H9 (cell line): Measurements from ENCODE around the gene C4orf36. TPM values are rescaled to one million over a fixed set of nuclear protein-coding genes. Genes with fewer than 3 reads are reported as not detected.
A peak's percentile ranks its signal among the peaks of the same experiment; 100 is the strongest.

Experiments
- DNase-seq: peaks from one replicate; pipeline ENCODE4 v3.0.0-alpha.2; 2017
- H2AFZ ChIP-seq: one replicate; pipeline ENCODE4 v1.6.1; 2013; ENCODE audit warnings: mild to moderate bottlenecking, low read length, control low read depth, moderate library complexity
- H2AK5ac ChIP-seq: 2 replicates; pipeline ENCODE4 v1.6.1; 2013; ENCODE audit warnings: low read length, control low read depth, mixed read lengths; ENCODE audit not compliant: insufficient read length
- H2BK120ac ChIP-seq: one replicate; pipeline ENCODE4 v1.6.1; 2013; ENCODE audit warnings: low read depth, mild to moderate bottlenecking, low read length, control low read depth, inconsistent platforms; ENCODE audit not compliant: poor library complexity, severe bottlenecking
- H2BK12ac ChIP-seq: 2 replicates; pipeline ENCODE4 v1.6.1; 2013; ENCODE audit warnings: low read length, control low read depth, mixed read lengths, low read depth; ENCODE audit not compliant: insufficient read length
- H2BK15ac ChIP-seq: 2 replicates; pipeline ENCODE4 v1.6.1; 2013; ENCODE audit warnings: low read depth, low read length, control low read depth
- H2BK20ac ChIP-seq: one replicate; pipeline ENCODE4 v1.6.1; 2013; ENCODE audit warnings: low read depth, mild to moderate bottlenecking, low read length, control low read depth, inconsistent platforms; ENCODE audit not compliant: poor library complexity, severe bottlenecking
- H2BK5ac ChIP-seq: 2 replicates; pipeline ENCODE4 v1.6.1; 2013; ENCODE audit warnings: low read length, control low read depth, mixed read lengths; ENCODE audit not compliant: insufficient read length
- H3K14ac ChIP-seq: 2 replicates; pipeline ENCODE4 v1.6.1; 2013; ENCODE audit warnings: low read length, control low read depth; ENCODE audit not compliant: insufficient read depth
- H3K18ac ChIP-seq: 2 replicates; pipeline ENCODE4 v1.6.1; 2013; ENCODE audit warnings: low read depth, mild to moderate bottlenecking, mixed read lengths, low read length, control low read depth; ENCODE audit not compliant: insufficient read length
- H3K23ac ChIP-seq: 2 replicates; pipeline ENCODE4 v1.6.1; 2013; ENCODE audit warnings: low read length, control low read depth, mixed read lengths, low read depth; ENCODE audit not compliant: insufficient read length
- H3K23me2 ChIP-seq: 2 replicates; pipeline ENCODE4 v1.6.1; 2013; ENCODE audit warnings: low read depth, mild to moderate bottlenecking, mixed read lengths, low read length, control low read depth; ENCODE audit not compliant: insufficient read length, poor library complexity, severe bottlenecking
- H3K27ac ChIP-seq: 2 replicates; pipeline ENCODE4 v1.5.1; 2013; ENCODE audit warnings: low read length, control low read depth, mixed read lengths, low read depth; ENCODE audit not compliant: insufficient read length
- H3K27me3 ChIP-seq: 2 replicates; pipeline ENCODE4 v1.6.1; 2013; ENCODE audit warnings: low read length, control low read depth, inconsistent platforms; ENCODE audit not compliant: insufficient read depth
- H3K4ac ChIP-seq: 2 replicates; pipeline ENCODE4 v1.6.1; 2013; ENCODE audit warnings: low read depth, mild to moderate bottlenecking, control low read depth, inconsistent platforms, low read length, moderate library complexity
- H3K4me1 ChIP-seq: 2 replicates; pipeline ENCODE4 v1.6.1; 2013; ENCODE audit warnings: low read length, control low read depth, inconsistent platforms; ENCODE audit not compliant: insufficient read depth
- H3K4me2 ChIP-seq: 2 replicates; pipeline ENCODE4 v1.6.1; 2013; ENCODE audit warnings: low read length, control low read depth, mixed read lengths; ENCODE audit not compliant: insufficient read length, insufficient read depth
- H3K56ac ChIP-seq: 2 replicates; pipeline ENCODE4 v1.6.1; 2013; ENCODE audit warnings: low read depth, mild to moderate bottlenecking, mixed read lengths, low read length, control low read depth; ENCODE audit not compliant: insufficient read length
- H3K79me1 ChIP-seq: 2 replicates; pipeline ENCODE4 v1.6.1; 2013; ENCODE audit warnings: low read depth, mild to moderate bottlenecking, moderate library complexity, low read length, control low read depth, inconsistent platforms; ENCODE audit not compliant: insufficient read depth, poor library complexity, severe bottlenecking
- H3K79me2 ChIP-seq: 2 replicates; pipeline ENCODE4 v1.6.1; 2013; ENCODE audit warnings: low read length, control low read depth, inconsistent platforms; ENCODE audit not compliant: insufficient read depth
- H3K9ac ChIP-seq: 2 replicates; pipeline ENCODE4 v1.6.1; 2013; ENCODE audit warnings: low read length, control low read depth, mixed read lengths; ENCODE audit not compliant: insufficient read length; ENCODE audit errors: extremely low read depth
- H3K9me3 ChIP-seq: one replicate; pipeline ENCODE4 v1.6.1; 2013; ENCODE audit warnings: low read depth, low read length, inconsistent platforms; ENCODE audit not compliant: control insufficient read depth
- H3T11ph ChIP-seq: one replicate; pipeline ENCODE4 v1.6.1; 2013; ENCODE audit warnings: mild to moderate bottlenecking, low read length, control low read depth, inconsistent platforms
- H4K20me1 ChIP-seq: one replicate; pipeline ENCODE4 v1.6.1; 2013; ENCODE audit not compliant: control insufficient read depth, insufficient read length, insufficient read depth
- H4K5ac ChIP-seq: 2 replicates; pipeline ENCODE4 v1.6.1; 2013; ENCODE audit warnings: low read depth, mild to moderate bottlenecking, mixed read lengths, low read length, control low read depth; ENCODE audit not compliant: insufficient read length
- H4K8ac ChIP-seq: replicated peaks from 2 replicates; pipeline ENCODE4 v1.6.1; 2013; ENCODE audit warnings: low read length, control low read depth, mixed read lengths, low read depth; ENCODE audit not compliant: insufficient read length
- H4K91ac ChIP-seq: 2 replicates; pipeline ENCODE4 v1.6.1; 2013; ENCODE audit warnings: low read depth, mild to moderate bottlenecking, moderate library complexity, mixed read lengths, low read length, control low read depth; ENCODE audit not compliant: insufficient read length
- H3K27ac Mint-ChIP-seq, 3 experiments: 2 replicates in 2 of 3; 3 replicates in 1 of 3; pipeline ENCODE4 v1.8.0; 2020 to 2021; ENCODE audit warnings: mixed read lengths in 3 of 3, mild to moderate bottlenecking in 1 of 3, moderate library complexity in 1 of 3
- H3K27me3 Mint-ChIP-seq: 2 replicates; pipeline ENCODE4 v1.8.0; 2021; ENCODE audit warnings: low read depth, mild to moderate bottlenecking, moderate library complexity, mixed read lengths
- H3K36me3 Mint-ChIP-seq, 3 experiments: 2 replicates in 2 of 3; 3 replicates in 1 of 3; pipeline ENCODE4 v1.8.0; 2020 to 2021; ENCODE audit warnings: low read depth in 3 of 3, mixed read lengths in 3 of 3; ENCODE audit not compliant: insufficient read depth in 1 of 3
- H3K4me1 Mint-ChIP-seq, 2 experiments: 2 replicates each; pipeline ENCODE4 v1.8.0; 2020; ENCODE audit warnings: mixed read lengths in 2 of 2
- H3K4me3 Mint-ChIP-seq, 2 experiments: 2 replicates in 1 of 2; 3 replicates in 1 of 2; pipeline ENCODE4 v1.8.0; 2020 to 2021; ENCODE audit warnings: mild to moderate bottlenecking in 2 of 2, mixed read lengths in 2 of 2, moderate library complexity in 1 of 2
- H3K9me3 Mint-ChIP-seq, 2 experiments: 2 replicates in 1 of 2; 3 replicates in 1 of 2; pipeline ENCODE4 v1.8.0; 2020; ENCODE audit warnings: mild to moderate bottlenecking in 2 of 2, mixed read lengths in 2 of 2, moderate library complexity in 1 of 2
- CTCF ChIP-seq: fragments of 200-600 bp; sonication (generic); conservative IDR thresholded peaks from 3 replicates; pipeline ENCODE4 v1.8.0; 2021; ENCODE audit warnings: antibody characterized with exemption, mild to moderate bottlenecking
- WGBS: extraction: QIAGEN DNeasy Blood & Tissue Kit; methylation state at CpG from one replicate; pipeline ENCODE4 v1.1.7; 2013; ENCODE audit warnings: missing lambda C conversion rate, low lambda C conversion rate, mixed read lengths; ENCODE audit not compliant: insufficient read length; ENCODE audit errors: extremely low coverage; 5-methylcytosine and 5-hydroxymethylcytosine counted together
- total RNA-seq: library from RNA; stranded (reverse); gene quantifications from 2 replicates; pipeline ENCODE4 v1.2.1, GENCODE V29; 2021

C4orf36 gene
- total RNA-seq, 1 experiment from 2014 or later: 2.2 TPM

GRCh38 chr4:86935566-86935852 is 43.3 kb upstream of the C4orf36 start:
- peak overlapping the region; percentile 93 to 98 for H3K4me3 Mint-ChIP-seq
- TF ChIP-seq CTCF: no peak
- H3K56ac ChIP-seq: no peak overlapping the region
- peaks cover 3% of the 10 kb centered on the region; the same call in 1 of the 2 replicates for H3K4me1 ChIP-seq
- no peak overlapping the region for H3T11ph ChIP-seq
- H2BK5ac ChIP-seq: no peak overlapping the region
- no peak overlapping the region for H2BK20ac ChIP-seq
- H3K9me3 Mint-ChIP-seq: no peaks in the 10 kb centered on the region
- H3K36me3 Mint-ChIP-seq: peaks cover 0 to 4% (median 0%) of the 10 kb centered on the region in 3 experiments; a peak in 3 of 7 replicates
- H3K27me3 ChIP-seq: no peaks in the 10 kb centered on the region
- H2AK5ac ChIP-seq: no peak overlapping the region
- peaks cover 15% of the 10 kb centered on the region for H3K23me2 ChIP-seq
- peaks cover 36 to 41% of the 10 kb centered on the region in 2 experiments for H3K4me1 Mint-ChIP-seq
- H4K20me1 ChIP-seq: peaks cover 3% of the 10 kb centered on the region
- H3K4me2 ChIP-seq: peak overlapping the region; percentile 93
- peak overlapping the region; percentile 50 for H3K27ac ChIP-seq
- H3K18ac ChIP-seq: peak overlapping the region; percentile 4
- H4K8ac ChIP-seq: no peak overlapping the region
- no peak overlapping the region for H3K23ac ChIP-seq
- H4K5ac ChIP-seq: no peak overlapping the region
- peaks cover 25% of the 10 kb centered on the region for H3K79me2 ChIP-seq
- no peak overlapping the region for H2BK15ac ChIP-seq
- H2AFZ ChIP-seq: no peak overlapping the region
- no peak overlapping the region for H2BK120ac ChIP-seq
- no CpG with 5 or more reads among the region's 16 CpGs for WGBS
- no peaks in the 10 kb centered on the region for H3K27me3 Mint-ChIP-seq
- H2BK12ac ChIP-seq: no peak overlapping the region
- H3K9ac ChIP-seq: peak overlapping the region; percentile 91
- no peak overlapping the region for H4K91ac ChIP-seq
- no peak overlapping the region; the same call in 1 of the 2 replicates for H3K4ac ChIP-seq
- H3K79me1 ChIP-seq: no peaks in the 10 kb centered on the region
- DNase-seq: no peak
- H3K14ac ChIP-seq: peak overlapping the region; percentile 66
- H3K27ac Mint-ChIP-seq: peak overlapping the region; percentile 86 to 98 (median 93)
- H3K9me3 ChIP-seq: no peaks in the 10 kb centered on the region
